Measurements from ENCODE around the gene ANAPC2.

GRCh38 chr9:137136881-137137607 is 51.3 kb downstream of the ANAPC2 start:
- TF ChIP-seq POLR2A (IDR thresholded peaks at IDR 0.05) (no peak), CTCF (IDR thresholded peaks at IDR 0.05) (no peak), POLR2AphosphoS5 (IDR thresholded peaks at IDR 0.05) (no peak), EP300 (IDR thresholded peaks at IDR 0.05) (no peak)

All from sigmoid colon (tissue), 4 donors.